Stimulated activated CD8-positive, alpha-beta memory T cell treated with anti-CD3 and anti-CD28 coated beads, Interleukin-15, amount 100 ng/mL, for 24 hours (primary cell): ENCODE results near the gene LMNTD1.
"Not testable (repeated sequence)": the region's sequence is repeated elsewhere in the genome, so short reads cannot be mapped to it uniquely, and the experiment has no call there.

Source experiments
- DNase-seq: peaks from one replicate; pipeline ENCODE4 v3.0.0-alpha.2; 2020; ENCODE audit warnings: low read depth

The LMNTD1 gene

DNA sequence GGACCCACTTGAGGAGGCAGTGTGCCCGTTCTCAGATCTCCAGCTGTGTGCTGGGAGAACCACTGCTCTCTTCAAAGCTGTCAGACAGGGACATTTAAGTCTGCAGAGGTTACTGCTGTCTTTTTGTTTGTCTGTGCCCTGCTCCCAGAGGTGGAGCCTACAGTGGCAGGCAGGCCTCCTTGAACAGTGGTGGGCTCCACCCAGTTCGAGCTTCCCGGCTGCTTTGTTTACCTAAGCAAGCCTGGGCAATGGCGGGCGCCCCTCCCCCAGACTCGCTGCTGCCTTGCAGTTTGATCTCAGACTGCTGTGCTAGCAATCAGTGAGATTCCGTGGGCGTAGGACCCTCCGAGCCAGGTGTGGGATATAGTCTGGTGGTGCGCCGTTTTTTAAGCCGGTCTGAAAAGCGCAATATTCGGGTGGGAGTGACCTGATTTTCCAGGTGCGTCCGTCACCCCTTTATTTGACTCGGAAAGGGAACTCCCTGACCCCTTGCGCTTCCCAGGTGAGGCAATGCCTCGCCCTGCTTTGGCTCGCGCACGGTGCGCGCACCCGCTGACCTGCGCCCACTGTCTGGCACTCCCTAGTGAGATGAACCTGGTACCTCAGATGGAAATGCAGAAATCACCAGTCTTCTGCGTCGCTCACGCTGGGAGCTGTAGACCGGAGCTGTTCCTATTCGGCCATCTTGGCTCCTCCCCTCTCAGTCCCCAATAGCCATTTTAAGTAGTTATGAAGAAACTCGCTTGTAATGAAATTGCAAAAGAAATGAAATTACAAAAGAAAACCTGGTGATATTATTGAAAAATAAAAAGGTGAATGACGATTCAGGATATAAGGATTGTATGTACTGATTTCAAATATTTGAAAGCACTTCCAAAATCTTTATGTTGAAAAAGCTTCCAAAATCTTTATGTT is 63.9 kb downstream of the LMNTD1 start:
- not testable (repeated sequence) for DNase-seq

GRCh38 chr12:25482625-25483024 is 70.5 kb downstream of the LMNTD1 start:
- no peak for DNase-seq

DNA sequence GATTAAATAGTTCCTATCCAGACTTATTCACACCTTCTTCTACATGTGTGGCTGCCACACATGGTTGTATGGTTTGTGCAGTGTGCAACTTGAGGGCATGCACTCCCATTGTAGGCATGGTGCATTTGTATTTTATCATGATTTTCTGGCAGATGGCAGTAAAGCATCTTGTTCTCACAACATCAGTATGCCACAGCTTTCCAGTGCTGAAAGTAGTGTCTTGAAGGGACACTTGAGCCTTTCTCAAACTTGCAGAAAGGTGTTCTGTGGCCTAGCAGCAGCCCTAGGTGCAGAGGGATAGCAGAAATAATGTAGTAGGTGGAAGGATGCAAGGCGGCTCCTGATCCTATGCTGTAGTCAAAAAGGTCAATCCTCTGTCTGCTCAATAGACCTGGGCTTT is 72.9 kb downstream of the LMNTD1 start:
- no peak for DNase-seq

DNA sequence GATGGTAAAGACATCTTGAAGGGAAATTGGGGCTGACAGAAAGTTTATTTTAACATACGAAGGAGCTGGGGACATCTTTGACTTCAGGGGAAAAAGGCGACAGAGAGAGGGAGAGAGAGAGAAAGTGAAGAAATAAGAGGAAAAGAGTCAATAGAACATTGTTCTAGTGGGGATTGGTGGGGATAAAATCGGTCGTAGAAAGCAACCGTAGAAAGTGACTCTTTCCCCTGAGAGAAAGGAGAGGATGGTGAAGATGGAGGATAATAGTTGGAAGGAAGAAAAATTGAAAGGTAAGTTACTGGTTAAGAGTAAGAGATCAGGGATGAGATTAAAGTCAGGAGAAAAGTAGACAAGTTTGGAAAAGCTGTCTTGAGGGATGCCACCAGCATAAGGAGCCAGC is 75.9 kb downstream of the LMNTD1 start:
- no peak for DNase-seq

DNA sequence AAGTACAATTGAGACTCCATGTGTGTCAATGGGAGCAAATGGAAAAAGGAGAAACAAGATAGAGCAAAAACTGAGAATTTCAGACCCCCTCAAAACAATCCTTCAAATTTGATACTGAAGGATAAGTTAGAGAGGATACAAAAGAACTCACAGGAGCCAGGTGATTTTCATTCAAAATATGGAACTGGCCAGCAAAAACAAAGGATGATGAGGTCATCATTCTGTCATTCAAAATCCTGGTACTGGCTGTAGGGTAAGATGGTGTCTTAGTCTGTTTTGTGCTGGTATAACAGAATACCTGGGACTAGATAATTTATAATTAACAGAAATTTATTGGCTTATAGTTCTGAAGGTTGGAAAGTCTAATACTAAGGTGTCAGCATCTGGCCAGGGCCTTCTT is 80.6 kb downstream of the LMNTD1 start:
- no peak for DNase-seq

DNA sequence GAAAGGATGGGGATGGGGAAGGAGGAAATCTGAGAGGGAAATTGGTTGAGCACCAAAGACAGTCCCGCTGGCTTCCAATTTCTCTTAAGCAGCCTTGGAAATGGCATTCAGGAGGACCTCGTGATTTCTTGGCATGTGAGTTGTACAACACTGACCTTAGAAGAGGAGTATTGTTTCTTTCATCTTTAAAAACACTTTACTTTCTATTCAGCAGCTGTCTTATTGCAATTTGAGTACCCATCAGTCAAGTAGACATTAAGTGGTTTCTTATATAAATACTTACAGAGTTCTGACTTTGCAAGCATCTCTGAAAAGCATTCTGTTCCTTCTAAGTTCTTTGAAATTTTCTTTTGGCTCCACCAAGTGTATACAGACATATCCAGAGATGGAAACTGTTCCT is 83.2 kb downstream of the LMNTD1 start:
- no peak for DNase-seq

- no peak for DNase-seq
Observed at GRCh38 chr12:25469368-25469767, 83.7 kb downstream of the LMNTD1 start.

DNA sequence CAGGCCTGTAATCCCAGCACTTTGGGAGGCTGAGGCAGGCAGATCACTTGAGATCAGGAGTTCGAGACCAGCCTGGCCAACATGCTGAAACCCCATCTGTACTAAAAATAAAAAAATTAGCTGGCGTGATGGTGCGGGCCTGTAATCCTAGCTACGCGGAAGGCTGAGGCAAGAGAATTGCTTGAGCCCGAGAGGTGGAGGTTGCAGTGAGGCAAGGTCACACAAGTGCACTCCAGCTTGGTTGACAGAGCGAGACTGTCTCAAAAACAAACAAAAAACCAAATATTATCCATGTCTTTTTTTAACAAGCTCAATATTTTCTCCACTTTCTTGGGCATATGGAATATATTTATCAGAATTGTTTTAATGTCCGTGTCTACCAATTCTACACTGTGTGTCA is 89.6 kb downstream of the LMNTD1 start:
- DNase-seq: no peak

- DNase-seq: no peak
Observed at GRCh38 chr12:25463005-25463404, 90.1 kb downstream of the LMNTD1 start.

- DNase-seq: no peak
Observed at GRCh38 chr12:25459541-25459951, 93.5 kb downstream of the LMNTD1 start.

DNA sequence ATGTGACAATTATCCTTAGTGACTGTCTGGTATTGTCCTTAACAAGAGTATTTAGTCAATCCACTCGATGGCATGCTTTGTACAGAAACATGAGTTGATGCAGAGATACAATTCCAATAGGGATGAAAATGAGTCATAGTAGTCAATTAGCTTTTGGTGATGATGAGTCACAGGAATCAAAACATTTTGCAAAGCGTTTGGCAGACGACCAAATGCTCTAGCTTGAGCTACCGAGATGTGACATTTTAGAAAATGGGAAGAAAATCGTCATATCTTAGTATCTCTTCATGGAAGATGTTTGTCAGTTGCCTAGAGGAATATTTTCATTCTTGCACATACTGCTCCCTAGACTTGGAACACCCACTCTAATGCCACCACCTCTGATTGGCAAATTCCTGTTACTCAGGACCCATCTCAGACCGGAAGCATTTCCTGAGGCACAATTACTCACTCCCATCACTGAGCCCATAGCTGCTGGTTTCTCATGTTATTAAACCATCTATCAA is 95.0 kb downstream of the LMNTD1 start:
- DNase-seq: no peak

GRCh38 chr12:25456474-25456873 is 96.6 kb downstream of the LMNTD1 start:
- DNase-seq: no peak

DNA sequence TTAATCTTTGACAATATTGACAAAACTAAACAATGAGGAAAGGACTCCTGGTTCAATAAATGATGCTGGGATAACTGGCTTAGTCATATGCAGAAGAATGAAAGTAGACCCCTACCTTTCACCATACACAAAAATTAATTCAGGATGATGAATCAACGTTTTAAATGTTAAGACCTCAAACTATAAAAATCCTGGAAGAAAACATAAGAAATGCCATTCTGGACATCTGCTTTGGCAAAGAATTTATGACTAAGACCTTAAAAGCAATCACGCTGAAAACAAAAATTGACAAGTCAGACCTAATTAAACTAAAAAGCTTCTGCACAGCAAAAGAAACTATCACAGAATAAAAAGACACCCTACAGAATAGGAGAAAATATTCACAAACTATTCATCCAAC is 97.4 kb downstream of the LMNTD1 start:
- DNase-seq: no peak

DNA sequence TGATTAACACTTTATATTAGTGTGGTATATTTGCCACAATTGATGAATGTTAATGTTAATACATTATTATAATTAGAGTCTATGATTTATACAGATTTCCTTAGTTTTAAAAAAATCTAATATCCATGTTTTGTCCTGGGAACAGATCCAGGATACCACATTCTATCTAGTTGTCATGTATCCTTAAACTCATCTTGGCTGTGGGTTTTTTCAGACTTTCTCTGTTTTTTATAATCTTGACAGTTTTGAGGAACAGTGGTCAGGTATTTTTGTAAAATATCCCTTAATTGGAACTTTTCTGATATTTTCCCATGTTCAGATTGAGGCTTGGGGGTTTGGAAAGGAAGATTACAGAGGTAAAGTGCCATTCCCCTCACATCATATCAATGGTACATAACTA is 104.1 kb downstream of the LMNTD1 start:
- no peak for DNase-seq

DNA sequence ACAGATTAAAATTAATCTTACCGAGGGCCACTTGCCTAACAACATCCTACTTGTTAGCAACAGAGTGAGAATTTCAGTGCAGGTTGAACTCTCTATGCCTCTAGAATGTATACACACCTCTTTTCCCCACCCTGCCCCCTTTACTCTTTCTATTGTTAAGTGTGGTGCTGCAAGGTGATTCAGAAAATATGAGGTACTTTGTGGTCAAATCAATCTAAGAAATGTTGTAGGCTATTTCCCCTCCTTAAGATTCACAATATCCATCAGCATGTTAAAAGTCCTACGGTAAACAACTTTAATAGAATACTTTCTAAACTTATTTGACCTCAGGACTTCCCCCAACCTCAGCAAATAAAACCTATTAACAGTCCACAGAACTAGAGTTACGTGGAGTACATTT is 106.0 kb downstream of the LMNTD1 start:
- DNase-seq: no peak

GRCh38 chr12:25438638-25439037 is 114.4 kb downstream of the LMNTD1 start:
- no peak for DNase-seq

- DNase-seq: no peak
Observed at GRCh38 chr12:25436206-25437030, 116.7 kb downstream of the LMNTD1 start.

- DNase-seq: no peak
Observed at GRCh38 chr12:25435431-25435830, 117.7 kb downstream of the LMNTD1 start.

DNA sequence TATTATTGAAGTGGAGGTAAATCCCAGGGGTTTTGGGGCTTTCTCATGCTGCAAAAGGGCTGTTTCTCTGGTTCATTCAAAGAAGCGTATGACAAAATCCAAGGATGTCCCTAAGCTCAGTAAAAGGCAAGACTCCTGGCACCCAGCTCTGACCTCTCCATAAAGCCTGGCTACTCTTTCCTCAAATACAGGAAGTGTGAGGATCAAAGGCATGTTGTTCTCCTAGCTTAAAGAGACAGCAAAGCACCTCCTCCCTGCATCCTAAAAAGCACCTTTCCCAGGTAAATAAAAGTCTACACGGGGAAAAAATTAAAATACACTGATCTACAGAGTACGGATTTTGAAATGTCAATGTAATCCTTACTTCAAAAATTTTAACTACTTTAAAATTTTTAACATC is 118.6 kb downstream of the LMNTD1 start:
- DNase-seq: no peak

- DNase-seq: no peak
Observed at GRCh38 chr12:25433581-25434325, 119.3 kb downstream of the LMNTD1 start.

- DNase-seq: no peak
Observed at GRCh38 chr12:25433024-25433423, 120.1 kb downstream of the LMNTD1 start.
